Ovary (tissue), 3 donors: ENCODE data around the gene KLHL42.

ENCODE experiments used
- CTCF ChIP-seq, 3 donors: fragments of 450-650 bp in 2 of 3; fragments of 200-600 bp in 1 of 3; IDR thresholded peaks; one replicate each; pipeline versions ENCODE4 v1.5.1 to v1.8.0; 2016 to 2022; ENCODE audit warnings: antibody characterized with exemption in 3 of 3, mild to moderate bottlenecking in 1 of 3
- EP300 ChIP-seq: sonication (generic); formaldehyde crosslinking; IDR thresholded peaks from one replicate; pipeline ENCODE4 v1.6.1; 2017; ENCODE audit warnings: antibody characterized with exemption
- POLR2A ChIP-seq: fragments of 450-650 bp; IDR thresholded peaks from one replicate; pipeline ENCODE4 v1.6.1; 2017; ENCODE audit warnings: antibody characterized with exemption, mild to moderate bottlenecking, moderate library complexity
- donor health status: DM: no; HTN: no; CAD: no.

GRCh38 chr12:27732281-27732680 lies 47.8 kb upstream of the KLHL42 start:
- TF ChIP-seq CTCF (IDR thresholded peaks at IDR 0.05) = no peak
- TF ChIP-seq POLR2A = no peak
- TF ChIP-seq EP300 = no peak
